ENCODE results near the gene PRKAR1A.

PRKAR1A gene

GRCh38 chr17:68565661-68566441 is 53.6 kb downstream of the PRKAR1A start:
- H3K27ac ChIP-seq (ENCODE audit: extremely low read depth, low read depth, low read length) = no peak overlapping the region
- H3K9me3 ChIP-seq (ENCODE audit: control insufficient read depth, insufficient read depth, low read depth, low read length) = no peaks in the 10 kb centered on the region
- CTCF ChIA-PET = interaction anchor here (1.6 kb wide), 1 partner anchor 48 kb away, joined by 11 read pairs; no protein-coding TSS in a partner anchor
- no peaks in the 10 kb centered on the region for H3K4me1 ChIP-seq (ENCODE audit: control insufficient read depth, insufficient read depth, low read length)
- no peaks in the 10 kb centered on the region for H3K36me3 ChIP-seq (ENCODE audit: control insufficient read depth in 2 of 2, insufficient read depth in 1 of 2, low read length in 2 of 2)
- no peak overlapping the region for H3K4me3 ChIP-seq (ENCODE audit: low read depth, low read length)
- POLR2A ChIA-PET = no interaction called here
- no peak for TF ChIP-seq ZBTB26 (tag by site-specific recombination; optimal IDR thresholded peaks at IDR 0.05)
- no peak for TF ChIP-seq ZNF292 (tag by site-specific recombination; IDR thresholded peaks at IDR 0.05; ENCODE audit: borderline replicate concordance, low read depth)
- no peak for TF ChIP-seq KLF9 (tag by site-specific recombination; IDR thresholded peaks at IDR 0.05; ENCODE audit: low read depth)
- no peak for TF ChIP-seq ZNF610 (tag by site-specific recombination; IDR thresholded peaks at IDR 0.05; ENCODE audit: borderline replicate concordance)
- no peak for TF ChIP-seq ZNF248 (tag by site-specific recombination; IDR thresholded peaks at IDR 0.05)
- no peak for TF ChIP-seq ZNF626 (tag by site-specific recombination; IDR thresholded peaks at IDR 0.05)
- no peak for TF ChIP-seq HOXA7 (CRISPR knock-in tag; IDR thresholded peaks at IDR 0.05; ENCODE audit: borderline replicate concordance)
- no peak for TF ChIP-seq ZNF19 (tag by site-specific recombination; IDR thresholded peaks at IDR 0.05; ENCODE audit: low read depth)
- no peak for TF ChIP-seq ZNF521 (tag by site-specific recombination; IDR thresholded peaks at IDR 0.05)
- TF ChIP-seq PATZ1 (tag by site-specific recombination; IDR thresholded peaks at IDR 0.05) = no peak
- TF ChIP-seq ZNF585B (tag by site-specific recombination; IDR thresholded peaks at IDR 0.05) = no peak
- no peak for TF ChIP-seq ZNF529 (tag by site-specific recombination; IDR thresholded peaks at IDR 0.05; ENCODE audit: insufficient replicate concordance)
- TF ChIP-seq REST (tag by site-specific recombination; IDR thresholded peaks at IDR 0.05) = no peak
- no peak for TF ChIP-seq ZNF175 (tag by site-specific recombination; IDR thresholded peaks at IDR 0.05)
- no peak for TF ChIP-seq HOXC10 (CRISPR knock-in tag; IDR thresholded peaks at IDR 0.05)
- TF ChIP-seq ZNF623 (tag by site-specific recombination; IDR thresholded peaks at IDR 0.05) = no peak

- POLR2A ChIA-PET = no interaction called here
- CTCF ChIA-PET = interaction anchor here (1.6 kb wide), 1 partner anchor 48 kb away, joined by 11 read pairs; no protein-coding TSS in a partner anchor
- Histone ChIP-seq H3K4me1 (ENCODE audit: control insufficient read depth, insufficient read depth, low read length) (no peaks in the 10 kb centered on the region), H3K4me3 (ENCODE audit: low read depth, low read length) (no peak overlapping the region), H3K36me3 (ENCODE audit: control insufficient read depth in 2 of 2, insufficient read depth in 1 of 2, low read length in 2 of 2) (no peaks in the 10 kb centered on the region), H3K9me3 (ENCODE audit: control insufficient read depth, insufficient read depth, low read depth, low read length) (no peaks in the 10 kb centered on the region), H3K27ac (ENCODE audit: extremely low read depth, low read depth, low read length) (no peak overlapping the region)
- TF ChIP-seq ZSCAN5A (tag by site-specific recombination; IDR thresholded peaks at IDR 0.05) (no peak), REPIN1 (tag by site-specific recombination; IDR thresholded peaks at IDR 0.05; ENCODE audit: low read depth) (no peak), ZNF274 (IDR thresholded peaks at IDR 0.05; ENCODE audit: low read length) (no peak), ZNF274 (tag by site-specific recombination; IDR thresholded peaks at IDR 0.05; ENCODE audit: borderline replicate concordance) (no peak), ZNF560 (tag by site-specific recombination; IDR thresholded peaks at IDR 0.05; ENCODE audit: borderline replicate concordance) (no peak), ZNF704 (tag by site-specific recombination; IDR thresholded peaks at IDR 0.05) (no peak), ZBTB21 (tag by site-specific recombination; IDR thresholded peaks at IDR 0.05) (no peak), HOXA7 (CRISPR knock-in tag; IDR thresholded peaks at IDR 0.05; ENCODE audit: borderline replicate concordance) (no peak), ZNF423 (tag by site-specific recombination; IDR thresholded peaks at IDR 0.05) (no peak), KLF8 (tag by site-specific recombination; IDR thresholded peaks at IDR 0.05) (no peak), ZNF2 (tag by site-specific recombination; IDR thresholded peaks at IDR 0.05) (no peak), ZNF202 (tag by site-specific recombination; IDR thresholded peaks at IDR 0.05; ENCODE audit: borderline replicate concordance) (no peak)
Observed at GRCh38 chr17:68566442-68566738, 54.2 kb downstream of the PRKAR1A start.

Measured in HEK293 (cell line).